GM19351 (cell line): ENCODE data around the gene ABCA7.
A peak's percentile ranks its signal among the peaks of the same experiment; 100 is the strongest.
"Not testable (repeated sequence)": the region's sequence is repeated elsewhere in the genome, so short reads cannot be mapped to it uniquely, and the experiment has no call there.

Experiments used
- ATAC-seq: cut with Tn5 transposase; IDR thresholded peaks from one replicate; pipeline ENCODE4 v1.9.1; 2021; ENCODE audit warnings: mild to moderate bottlenecking, moderate library complexity; ENCODE audit not compliant: unreplicated experiment

Gene ABCA7

DNA sequence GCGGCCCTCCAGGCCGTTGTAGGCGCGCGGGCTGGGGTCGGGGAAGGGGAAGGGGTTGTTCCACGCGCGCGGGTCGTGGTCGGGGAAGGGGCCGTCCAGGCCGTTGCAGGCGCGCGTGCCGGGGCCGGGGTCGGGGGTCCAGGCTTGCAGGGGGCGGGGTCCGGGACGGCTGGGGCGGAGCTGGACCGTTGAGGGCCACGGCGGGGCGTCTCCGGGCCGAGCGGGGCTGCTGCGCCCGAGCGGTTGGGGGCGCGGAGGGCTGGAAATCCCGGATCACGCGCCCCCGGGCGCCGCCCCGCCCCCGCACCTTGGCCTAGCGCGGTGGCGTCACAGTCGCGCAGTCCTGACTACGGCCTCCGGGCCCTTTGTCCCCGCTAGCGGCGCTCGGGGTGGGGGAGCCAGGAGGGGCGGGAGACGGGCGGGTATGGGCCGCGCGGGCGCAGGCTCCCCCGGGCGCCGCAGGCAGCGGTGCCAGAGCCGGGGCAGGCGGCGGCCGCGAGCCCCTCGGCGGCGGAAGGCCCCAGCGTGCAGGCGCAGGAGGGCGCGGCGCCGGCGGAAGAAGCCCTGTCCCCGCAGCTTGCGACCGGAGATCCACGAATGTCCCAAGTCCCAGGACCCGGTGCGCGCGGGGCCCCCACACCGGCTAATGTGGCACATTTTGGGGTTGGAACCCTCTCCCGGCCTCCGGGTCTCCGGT is 64.6 kb downstream of the ABCA7 start:
- peak; percentile 19 for ATAC-seq

DNA sequence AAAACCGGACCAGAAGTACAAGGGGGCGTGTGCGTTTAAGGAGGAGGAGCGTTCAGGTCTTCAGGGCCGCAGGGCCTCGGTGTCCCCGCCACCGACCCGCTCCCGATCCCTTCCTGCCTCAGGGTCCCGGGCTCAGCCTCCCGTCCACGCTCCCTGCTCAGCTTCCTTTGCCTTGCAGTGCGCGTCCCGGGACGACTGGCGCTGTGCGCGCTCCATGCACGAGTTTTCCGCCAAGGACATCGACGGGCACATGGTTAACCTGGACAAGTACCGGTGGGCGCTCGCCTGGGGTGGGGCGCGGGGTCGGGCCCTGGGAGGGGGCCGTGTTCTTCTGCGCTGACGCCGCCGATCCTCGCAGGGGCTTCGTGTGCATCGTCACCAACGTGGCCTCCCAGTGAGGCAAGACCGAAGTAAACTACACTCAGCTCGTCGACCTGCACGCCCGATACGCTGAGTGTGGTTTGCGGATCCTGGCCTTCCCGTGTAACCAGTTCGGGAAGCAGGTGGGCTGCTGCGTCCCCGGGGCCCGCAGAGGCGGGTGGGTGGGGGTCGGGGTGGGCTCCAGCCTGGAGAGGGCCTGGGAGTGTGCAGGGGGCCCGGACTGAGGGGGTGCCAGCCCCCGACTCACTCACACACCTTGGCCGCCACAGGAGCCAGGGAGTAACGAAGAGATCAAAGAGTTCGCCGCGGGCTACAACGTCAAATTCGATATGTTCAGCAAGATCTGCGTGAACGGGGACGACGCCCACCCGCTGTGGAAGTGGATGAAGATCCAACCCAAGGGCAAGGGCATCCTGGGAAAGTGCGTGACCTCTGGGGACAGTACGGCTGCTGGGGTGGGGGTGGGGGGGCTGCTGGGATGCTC is 65.3 kb downstream of the ABCA7 start:
- no peak for ATAC-seq

DNA sequence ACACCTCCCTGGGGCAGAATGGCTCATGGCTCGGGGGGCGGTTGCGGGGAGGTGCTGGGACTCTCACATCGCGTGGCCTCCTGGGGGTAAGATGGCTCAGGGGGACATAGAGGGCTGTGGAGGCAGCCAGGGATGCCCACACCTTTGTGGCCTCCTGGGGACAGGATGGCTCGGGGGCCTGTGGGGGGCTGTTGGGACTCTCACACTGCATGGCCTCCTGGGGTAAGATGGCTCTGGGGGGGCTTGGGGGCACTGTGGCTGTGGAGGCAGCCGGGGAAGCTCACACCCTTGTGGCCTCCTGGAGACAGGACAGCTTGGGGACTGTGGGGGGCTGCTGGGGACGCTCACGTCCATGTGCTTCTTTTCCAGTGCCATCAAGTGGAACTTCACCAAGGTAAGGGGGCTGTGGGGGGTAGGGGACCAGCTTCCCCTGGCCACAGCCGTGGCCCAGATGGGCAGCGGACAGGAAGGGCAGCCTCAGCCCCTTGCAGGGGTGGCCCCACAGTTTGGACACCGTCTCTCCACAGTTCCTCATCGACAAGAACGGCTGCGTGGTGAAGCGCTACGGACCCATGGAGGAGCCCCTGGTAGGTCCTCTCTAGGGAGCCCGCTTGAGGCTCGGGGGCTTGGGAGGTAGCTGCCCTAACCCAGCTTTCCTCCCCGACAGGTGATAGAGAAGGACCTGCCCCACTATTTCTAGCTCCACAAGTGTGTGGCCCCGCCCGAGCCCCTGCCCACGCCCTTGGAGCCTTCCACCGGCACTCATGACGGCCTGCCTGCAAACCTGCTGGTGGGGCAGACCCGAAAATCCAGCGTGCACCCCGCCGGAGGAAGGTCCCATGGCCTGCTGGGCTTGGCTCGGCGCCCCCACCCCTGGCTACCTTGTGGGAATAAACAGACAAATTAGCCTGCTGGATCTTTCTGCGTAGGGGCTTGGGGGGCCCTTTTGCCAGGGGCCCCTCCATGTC is 66.2 kb downstream of the ABCA7 start:
- no peak for ATAC-seq

DNA sequence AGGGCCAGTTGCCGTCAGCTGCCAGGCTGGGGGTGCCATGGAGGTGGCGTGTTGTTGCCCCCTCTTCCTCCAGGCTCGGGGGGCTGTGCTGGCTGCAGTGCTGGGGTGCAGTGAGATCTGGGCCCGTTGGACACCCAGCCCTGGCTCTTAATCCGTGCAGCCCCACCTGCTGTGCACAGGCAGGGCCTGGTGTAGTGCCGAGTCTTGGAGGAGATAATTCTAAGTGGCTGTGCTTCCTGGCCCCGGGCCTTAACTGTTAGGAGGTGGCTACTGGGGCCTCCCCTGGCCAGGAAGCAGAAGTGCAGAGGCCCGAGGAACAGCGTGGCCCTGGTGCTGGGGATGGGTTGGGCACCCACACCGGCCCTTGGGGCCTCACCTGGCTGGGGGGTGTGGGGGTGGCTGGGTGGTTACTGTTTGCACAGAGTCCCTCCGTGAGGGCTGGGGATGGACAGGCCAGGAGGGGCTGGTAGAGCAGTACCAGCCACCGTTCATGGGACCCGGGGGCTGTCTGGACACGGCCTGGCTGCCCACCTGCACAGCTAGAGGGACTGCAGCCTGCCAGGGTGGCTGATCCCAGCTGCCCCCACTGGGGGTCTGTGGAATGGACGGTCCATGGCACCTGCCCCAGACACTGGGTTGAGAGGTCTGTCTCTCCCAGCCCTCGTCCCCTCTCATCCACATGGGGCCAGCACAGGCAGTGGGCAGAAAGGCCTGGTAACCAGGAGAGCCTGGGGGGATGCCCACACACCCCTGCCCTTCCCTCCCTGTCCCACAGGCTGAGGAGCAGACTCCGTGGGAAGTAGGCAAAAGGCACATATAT is 67.1 kb downstream of the ABCA7 start:
- ATAC-seq, result no peak

DNA sequence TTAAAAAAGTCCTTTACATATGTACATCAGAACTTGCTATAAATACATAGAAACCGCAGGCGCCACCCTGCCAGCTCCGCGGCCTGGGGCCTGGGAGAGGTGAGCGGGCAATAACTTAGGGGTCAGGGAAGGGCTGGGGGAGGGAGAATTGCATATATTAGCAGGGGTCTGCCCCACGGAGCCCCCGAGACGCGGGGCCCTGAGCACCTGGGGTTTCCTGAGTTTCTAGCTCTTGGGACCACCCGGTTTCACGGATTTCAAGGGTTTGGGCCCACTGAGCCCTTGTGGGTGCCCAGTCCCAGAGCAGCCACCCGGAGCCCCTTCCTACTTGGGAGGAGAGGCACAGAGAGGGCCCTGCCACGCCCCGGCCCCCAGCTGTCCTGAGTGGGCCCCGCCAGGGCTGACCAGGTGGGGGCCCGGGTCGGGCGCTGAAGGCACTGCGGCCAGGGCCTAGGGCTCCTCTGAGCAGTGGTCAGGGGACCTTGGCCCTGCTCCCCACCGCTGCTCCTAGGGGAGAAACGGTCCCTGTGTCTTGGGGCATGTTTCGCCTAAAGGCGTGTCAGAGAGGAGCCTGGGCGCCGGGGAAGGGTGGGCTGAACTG is 67.9 kb downstream of the ABCA7 start:
- no peak for ATAC-seq

DNA sequence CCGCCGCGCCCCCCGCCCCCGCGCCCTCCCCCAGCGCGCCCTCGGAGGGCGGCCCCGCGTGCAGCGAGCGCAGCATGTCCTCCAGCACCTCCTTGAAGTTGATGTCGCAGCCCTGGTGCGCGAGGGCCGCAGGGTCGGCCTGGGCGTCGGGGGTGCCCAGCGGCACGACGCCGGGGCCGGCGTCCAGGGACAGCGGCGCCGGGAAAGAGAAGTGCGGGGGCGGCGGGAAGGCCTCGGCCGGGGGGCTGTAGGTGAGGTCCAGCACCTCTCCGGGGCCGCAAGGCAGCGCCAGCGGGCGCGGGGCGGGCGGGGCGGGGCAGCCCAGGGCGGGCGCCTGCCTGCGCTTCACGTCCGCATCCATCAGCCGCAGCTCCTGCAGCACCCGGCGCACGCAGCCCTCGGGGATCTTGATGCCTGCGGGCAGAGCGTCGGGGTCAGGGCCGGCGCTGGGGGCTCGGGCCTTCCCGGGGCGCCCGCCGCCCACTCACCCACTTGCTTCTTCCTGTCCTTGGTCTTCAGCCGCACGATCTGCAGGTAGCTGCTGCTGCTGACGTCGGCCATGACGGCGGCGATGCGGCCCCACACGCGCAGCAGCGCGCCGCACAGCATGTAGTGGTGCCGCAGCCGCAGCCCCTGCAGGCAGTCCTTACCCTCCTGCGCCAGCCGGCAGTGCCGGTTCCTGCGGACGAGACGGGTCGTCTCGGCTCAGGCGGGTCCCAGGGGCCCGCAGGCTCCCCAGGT is 68.6 kb downstream of the ABCA7 start:
- ATAC-seq, result no peak

DNA sequence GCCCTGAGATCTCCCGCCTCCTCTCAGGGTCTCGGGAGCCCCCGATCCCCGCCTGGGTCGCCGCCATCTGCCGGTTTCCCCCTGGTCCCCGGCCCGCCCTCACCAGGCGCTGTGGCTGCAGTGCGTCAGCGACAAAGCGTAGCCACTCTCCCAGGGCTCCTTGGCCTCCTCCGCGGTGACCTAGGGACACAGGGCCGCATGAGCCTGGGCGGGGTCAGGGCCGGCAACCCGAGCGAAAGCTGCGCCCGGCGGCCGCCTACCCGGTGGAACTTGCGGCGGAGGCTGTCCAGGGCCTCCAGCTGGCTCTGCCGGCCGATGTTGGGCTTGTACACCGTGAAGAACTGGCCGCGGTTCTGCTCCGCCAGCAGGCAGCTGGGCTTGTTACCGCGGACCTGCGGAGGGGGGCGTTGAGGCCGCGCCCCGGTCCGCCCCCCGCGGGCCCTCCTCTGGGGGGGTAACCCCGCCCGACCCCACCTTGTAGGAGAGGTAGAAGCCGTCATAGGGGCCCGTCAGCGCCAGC is 69.2 kb downstream of the ABCA7 start:
- ATAC-seq, result no peak

DNA sequence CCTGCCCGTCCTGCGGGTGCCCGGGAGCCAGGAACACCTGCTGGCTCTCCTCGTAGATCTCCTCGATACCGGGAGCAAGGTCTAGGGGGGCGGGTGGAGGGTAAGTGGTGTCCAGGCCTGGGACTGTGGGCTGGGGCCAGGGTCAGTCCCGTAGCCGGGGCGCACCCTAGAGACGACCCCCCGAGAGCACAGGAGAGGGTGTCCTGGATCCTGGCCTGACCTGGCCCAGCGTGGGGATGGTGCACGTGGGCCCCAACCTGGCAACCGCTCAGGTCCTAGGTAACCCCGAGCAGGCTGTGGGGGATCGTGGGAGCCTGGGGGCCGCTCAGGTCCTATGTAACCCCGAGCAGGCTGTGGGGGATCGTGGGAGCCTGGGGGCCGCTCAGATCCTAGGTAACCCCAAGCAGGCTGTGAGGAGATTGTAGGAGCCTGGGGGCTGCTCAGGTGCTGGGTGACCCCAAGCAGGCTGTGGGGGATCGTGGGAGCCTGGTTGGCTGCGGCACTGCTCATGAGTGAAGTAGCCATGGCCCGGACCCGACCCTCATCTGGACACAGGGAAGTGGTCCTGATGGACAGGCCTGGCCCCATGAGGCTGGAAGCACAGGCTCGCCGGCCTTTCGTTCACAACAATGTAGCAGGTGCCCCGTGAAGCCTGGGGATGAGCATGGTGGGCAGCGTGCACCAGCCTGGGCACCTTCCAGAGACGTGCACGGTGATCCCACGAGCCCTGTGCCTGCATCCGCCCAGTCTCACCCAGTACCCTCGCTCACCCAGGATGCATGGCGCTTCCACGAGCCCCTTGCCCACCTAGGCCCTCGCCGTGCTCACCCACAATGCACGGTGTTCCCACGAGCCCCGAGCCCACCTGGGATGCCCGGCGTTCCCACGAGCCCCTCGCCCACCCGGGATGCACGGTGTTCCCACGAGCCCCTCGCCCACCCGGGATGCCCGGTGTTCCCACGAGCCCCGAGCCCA is 70.1 kb downstream of the ABCA7 start:
- ATAC-seq, result no peak

DNA sequence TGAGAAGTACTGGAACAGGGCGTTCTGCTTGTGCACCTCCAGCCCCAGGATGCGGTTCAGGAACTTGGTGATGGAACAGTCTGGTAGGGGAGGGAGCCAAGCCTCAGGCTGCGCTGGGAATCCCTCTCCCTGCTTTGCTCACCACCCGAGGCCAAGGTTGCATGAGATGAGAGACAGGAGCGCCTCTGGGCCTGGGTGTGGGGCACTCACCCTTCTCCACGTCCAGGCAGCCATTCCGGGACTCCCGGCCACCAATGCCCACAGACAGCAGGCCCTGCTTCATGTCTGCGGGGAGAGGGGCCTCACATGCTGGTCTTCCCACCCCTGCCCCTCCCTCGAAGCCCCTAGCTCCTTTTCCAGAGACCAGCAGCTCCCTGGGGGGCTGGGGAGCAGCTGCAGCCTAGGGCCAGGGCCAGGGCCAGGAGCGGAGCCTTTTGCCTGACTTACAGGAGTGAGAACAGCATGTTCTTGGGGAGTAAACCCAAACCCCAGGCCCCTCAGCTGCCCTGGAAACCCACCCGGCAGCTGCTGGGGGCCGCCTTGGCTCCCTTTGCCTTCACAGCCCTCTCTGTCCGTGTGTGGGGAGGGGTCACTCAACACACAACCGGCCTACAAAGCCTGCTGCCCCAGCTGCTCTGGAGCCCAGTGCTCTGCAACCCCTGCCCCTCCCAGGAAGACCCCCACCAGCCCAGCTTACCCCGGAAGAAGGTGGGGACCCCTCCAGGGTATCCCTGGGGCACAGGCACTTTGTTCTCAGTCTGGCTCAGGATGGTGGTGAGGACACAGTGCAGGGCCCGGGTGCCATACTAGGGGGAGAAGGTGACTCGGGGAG is 71.1 kb downstream of the ABCA7 start:
- no peak for ATAC-seq

DNA sequence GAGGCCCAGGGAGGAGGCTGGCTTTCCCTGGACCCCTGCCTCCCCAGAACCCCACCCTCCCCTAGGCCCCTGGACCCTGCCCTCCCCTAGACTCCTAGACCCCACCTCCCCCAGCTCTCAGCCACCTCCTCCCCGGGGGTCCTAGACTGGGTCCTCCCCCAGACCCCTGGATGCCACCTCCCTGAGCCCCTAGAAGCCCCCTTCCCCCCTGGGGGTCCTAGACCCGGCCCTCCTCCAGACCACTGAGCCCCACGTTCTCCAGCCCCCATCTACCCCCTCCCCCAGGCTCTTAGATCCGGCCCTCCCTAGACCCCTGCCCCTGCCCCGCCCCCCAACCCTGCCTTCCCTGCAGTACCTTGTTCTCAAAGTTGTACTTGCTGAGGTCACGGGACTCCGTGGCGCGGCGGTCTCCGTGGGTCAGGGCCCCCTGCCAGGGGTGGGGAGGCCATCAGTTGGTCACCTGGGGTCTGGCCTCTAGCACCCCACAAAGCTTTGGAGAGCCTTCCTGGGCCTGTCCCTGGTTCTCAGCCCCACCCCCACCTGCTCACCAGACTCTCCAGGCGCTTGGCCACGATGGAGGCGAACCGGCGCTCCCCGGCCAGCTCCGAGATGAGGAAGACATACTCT is 71.8 kb downstream of the ABCA7 start:
- no peak for ATAC-seq

DNA sequence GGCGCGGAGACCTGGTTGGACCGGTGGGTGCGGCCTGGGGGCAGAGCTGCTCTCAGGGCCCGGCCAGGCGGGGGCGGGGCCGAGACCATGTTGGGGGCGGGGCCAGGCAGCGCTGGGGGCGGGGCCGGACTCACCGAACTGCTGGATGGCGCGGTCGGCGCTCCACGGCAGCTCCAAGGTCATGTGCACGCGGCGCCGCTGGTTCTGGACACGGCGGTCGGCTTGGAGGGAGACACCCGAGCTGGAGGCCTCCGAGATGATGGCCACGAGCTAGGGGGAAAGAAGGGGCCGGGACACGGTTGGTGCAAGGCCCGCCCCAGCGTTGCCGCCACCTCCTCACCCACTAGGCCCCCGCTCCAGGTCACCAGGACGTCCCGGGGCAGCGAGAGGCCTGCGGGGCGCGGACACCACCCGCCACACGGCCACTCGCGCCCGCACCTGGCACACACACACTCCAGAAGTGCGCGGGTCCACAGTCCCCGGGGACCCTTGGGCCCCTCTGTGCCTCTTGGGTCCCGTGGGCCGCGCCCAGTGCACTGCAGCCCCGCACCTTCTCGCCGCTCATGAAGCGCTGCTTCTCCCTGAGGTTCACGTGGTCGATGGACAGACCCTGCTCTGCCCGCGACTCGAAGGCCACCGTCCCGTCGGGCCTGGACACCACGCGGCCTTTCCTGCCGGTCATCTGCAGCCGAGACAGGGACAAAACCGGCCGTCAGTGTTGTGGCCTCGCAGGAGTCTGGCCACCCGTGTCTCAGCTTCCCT is 72.5 kb downstream of the ABCA7 start:
- no peak for ATAC-seq

DNA sequence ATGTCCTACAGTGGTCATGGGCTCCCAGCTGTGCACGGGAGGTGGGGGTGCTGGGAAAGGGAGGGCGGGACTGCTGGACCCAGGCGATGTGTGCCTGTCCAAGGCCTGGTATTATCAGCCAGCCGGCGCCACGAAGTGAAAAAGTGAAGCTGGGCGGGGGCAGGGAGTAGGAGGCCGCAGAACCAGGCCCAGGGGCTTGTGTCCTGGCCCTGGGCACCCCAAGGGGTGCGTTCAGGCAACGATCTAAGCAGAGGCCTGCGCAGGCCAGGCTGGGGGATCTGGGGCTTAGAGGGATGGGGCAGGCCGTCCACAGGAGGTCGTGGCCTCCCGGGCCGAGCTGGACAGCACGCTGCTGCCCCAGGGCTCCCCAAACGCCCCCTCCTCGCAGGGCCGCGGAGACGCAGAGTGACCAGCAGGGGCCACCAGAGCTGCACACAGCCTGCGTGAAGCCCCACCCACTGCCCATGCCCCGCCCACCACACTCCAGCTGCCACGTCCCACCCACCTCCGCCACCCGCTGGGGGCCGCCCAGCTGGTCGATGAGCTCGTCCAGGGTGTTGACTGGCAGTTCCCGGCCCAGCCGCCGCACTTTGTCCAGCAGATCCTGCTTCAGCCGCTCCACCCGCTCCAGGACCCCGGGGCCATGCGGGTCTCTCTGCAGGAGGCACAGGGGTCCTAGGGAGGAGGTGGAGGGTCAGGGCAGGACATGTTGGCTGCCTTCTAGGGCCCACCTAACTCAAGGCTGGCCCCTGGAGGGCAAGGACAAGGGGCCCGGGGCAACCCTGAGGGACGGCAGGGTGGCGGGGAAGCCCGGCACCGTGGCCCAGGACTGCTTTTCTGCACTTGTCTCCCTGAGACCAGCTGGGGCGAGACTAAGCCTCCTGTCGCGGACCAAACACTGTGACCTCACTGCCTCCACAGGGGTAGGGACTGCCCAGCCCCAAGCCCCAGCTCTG is 73.4 kb downstream of the ABCA7 start:
- no peak for ATAC-seq

DNA sequence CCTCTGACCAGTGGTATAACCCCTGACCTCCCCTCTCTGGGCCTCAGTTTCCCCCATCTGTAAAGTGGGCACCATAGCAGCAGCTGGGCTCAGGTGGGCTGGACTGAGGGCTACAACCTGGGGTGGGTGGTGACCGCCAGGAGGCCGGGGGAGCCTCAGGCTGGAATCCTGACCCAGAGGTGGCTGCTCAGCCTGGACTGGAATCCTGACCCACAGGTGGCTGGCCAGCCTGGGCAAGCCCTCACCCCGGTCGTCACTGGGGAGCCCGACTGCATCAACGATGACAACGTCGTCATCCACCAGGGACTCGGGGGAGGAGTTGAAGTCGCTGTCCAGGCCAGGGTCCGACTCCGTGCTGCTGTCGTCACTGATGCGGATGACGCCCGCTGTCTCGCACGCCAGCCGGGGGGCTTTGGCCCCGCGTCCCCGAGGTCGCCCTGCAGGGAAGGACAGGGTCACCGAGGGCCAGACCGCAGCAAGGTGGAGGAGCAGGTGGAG is 74.1 kb downstream of the ABCA7 start:
- no peak for ATAC-seq

DNA sequence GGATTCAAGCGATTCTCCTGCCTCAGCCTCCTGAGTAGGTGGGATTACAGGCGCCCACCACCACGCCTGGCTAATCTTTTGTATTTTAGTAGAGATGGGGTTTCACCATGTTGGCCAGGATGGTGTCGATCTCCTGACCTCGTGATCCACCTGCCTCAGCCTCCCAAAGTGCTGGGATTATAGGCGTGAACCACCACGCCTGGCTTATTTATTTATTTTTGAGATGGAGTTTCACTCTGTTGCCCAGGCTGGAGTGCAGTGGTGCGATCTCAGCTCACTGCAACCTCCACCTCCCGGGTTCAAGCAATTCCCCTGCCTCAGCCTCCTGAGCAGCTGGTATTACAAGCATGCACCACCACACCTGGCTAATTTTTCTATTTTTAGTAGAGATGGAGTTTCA is 74.8 kb downstream of the ABCA7 start:
- not testable (repeated sequence) for ATAC-seq
